Cerebellar cortex (tissue), 1 donor: ENCODE results near the gene RPUSD2.
A peak's percentile ranks its signal among the peaks of the same experiment; 100 is the strongest.

Experiments used
- DNase-seq: peaks from one replicate; pipeline ENCODE4 v3.0.0-alpha.2; 2015; ENCODE audit warnings: low spot score

RPUSD2 gene, protein sequence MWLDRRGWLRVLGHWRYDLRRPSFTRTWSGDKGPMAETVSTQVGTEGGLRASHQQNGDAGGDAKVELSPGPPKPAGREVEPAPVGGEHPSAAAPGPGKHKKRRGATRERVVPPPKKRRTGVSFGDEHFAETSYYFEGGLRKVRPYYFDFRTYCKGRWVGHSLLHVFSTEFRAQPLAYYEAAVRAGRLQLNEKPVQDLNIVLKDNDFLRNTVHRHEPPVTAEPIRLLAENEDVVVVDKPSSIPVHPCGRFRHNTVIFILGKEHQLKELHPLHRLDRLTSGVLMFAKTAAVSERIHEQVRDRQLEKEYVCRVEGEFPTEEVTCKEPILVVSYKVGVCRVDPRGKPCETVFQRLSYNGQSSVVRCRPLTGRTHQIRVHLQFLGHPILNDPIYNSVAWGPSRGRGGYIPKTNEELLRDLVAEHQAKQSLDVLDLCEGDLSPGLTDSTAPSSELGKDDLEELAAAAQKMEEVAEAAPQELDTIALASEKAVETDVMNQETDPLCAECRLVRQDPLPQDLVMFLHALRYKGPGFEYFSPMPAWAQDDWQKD

DNA sequence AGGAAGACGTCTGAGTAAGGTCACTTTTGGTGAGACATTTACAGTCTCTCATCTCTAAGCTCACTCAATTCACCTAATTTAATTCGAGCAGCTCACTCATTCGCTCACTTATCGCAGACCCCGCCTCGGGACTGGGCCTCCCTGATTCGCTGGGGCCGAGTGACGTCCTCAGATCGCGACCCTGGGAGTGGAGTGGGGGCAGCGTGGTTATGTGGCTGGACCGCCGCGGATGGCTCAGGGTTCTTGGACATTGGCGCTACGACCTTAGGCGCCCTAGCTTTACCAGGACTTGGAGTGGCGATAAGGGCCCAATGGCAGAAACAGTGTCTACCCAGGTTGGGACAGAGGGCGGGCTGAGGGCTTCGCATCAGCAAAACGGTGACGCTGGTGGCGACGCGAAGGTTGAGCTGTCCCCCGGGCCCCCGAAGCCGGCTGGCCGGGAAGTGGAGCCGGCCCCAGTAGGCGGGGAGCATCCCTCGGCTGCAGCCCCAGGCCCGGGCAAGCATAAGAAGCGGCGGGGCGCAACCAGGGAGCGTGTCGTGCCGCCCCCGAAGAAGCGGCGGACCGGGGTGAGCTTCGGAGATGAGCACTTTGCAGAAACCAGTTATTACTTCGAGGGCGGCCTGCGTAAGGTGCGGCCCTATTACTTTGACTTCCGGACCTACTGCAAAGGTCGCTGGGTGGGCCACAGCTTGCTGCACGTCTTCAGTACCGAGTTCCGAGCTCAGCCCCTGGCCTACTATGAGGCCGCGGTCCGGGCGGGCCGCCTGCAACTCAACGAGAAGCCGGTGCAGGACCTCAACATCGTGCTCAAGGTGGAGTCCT is at the start of gene RPUSD2:
RPUSD2 (plus strand) TSS at position 171 of the 825 bp plus-strand sequence; CDS start at position 210, 39 bp downstream.
- peak; percentile 97 for DNase-seq

- DNase-seq, result no peak
Observed at GRCh38 chr15:40523611-40524010, 45.5 kb upstream of the RPUSD2 start.

GRCh38 chr15:40525855-40526254 is 43.2 kb upstream of the RPUSD2 start:
- DNase-seq, result no peak

DNA sequence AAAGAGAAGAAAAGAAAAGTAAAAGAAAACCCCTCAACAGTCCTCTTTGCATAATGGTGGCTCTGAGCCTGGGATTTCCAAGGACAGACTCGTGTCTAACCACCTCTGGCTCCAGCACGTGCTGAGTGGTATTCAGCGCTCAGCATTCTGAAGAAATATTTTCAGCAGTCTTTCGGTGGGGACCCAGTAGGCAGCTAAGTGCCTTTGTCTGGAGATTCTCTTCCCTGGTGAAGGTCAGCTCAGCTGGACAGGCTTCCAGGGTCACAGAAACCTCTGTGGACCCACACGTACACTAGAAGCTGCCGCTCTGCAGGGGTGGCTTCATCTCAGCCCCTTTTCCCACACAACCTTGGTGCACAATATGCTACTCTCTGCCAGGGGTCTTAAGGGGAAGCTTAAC is 40.3 kb upstream of the RPUSD2 start:
- DNase-seq, result no peak

- DNase-seq, result no peak
Observed at GRCh38 chr15:40533763-40534364, 35.2 kb upstream of the RPUSD2 start.

- no peak for DNase-seq
Observed at GRCh38 chr15:40534371-40534770, 34.7 kb upstream of the RPUSD2 start.

DNA sequence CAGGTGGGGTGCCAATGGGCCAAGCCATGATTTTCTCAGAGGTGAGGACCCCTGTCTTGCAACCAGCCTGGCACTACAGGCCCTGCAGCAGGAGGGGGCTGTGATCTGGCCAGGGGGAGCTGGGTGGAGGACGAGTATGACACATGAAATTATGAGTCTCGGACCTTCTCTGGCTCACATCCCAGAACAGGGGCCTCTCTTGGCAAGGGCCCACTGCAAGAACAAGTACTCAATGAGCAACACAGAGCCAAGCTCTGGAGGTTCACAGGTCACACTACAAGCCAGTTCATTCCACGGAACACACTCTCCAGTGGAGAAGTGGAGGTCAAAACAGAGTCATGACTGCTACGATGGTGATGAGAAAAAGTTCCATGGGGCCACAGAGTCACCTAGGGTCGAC is 32.6 kb upstream of the RPUSD2 start:
- no peak for DNase-seq

- no peak for DNase-seq
Observed at GRCh38 chr15:40538976-40539375, 30.1 kb upstream of the RPUSD2 start.

DNA sequence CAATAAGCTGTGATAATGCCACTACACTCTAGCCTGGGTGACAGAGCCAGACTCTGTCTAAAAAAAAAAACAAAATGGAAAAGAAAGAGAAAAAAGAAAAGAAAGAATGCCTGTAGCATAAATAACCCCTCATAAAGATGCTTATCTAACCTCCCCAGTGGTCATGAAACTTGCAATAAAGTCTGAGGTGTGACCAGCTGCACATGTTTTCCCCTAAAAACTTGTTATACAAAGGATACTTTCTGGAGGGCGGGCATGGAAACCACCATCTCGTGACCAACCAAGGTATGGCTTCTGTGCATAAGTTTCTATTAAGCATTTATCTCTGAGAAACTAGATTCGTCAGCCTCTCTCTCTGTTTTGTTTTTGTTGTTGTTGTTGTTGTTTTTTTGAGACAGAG is 26.0 kb upstream of the RPUSD2 start:
- DNase-seq, result no peak

DNA sequence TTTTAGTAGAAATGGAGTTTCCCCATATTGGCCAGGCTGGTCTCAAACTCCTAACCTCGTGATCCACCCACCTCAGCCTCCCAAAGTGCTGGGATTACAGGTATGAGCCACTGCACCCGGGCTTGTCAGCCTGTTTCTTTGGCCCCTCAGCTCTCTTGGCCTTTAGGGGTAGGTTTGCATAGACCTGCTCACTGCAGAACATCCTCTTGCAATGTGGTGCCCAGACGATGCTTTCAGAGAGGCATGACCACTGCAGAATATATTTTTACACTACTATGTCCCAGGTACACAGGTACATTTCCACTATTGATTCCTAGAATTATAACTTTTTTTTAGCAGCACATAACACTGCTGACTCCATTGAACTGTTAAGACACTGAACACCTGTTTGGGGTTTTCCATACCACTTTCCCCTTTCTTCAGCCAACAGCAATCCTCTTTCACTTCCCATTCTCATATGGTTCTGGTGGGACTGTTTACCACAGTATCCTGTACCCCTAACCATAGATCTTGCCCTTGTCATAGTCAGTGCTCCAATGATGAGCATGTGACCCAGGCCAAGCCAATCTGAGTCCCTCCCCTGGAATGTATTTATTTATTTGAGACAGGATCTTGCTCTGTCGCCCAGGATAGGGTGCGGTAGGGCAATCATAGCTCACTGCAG is 25.3 kb upstream of the RPUSD2 start:
- no peak for DNase-seq

GRCh38 chr15:40545457-40545856 is 23.6 kb upstream of the RPUSD2 start:
- DNase-seq, result no peak

GRCh38 chr15:40548610-40549009 is 20.5 kb upstream of the RPUSD2 start:
- DNase-seq, result no peak

DNA sequence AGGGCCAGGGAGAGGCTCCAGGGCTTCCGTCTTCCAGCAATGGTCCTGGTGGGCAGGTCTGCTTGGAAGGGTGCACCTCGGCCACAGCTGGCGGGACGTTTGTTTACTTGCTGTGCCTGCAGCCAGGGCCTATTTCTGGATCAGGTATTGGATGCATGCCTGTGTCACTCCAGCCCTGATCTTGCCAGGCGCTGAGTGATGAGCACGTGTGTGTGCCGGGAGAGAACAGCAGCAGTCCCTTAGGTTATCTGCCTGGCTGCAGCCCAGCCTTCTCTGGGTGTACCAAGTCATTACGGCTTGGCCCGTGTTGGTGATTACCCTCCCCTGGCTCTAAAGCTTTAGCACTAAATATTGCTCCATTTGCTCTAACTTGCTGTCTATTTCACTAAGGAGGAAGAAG is 19.2 kb upstream of the RPUSD2 start:
- DNase-seq, result no peak

- no peak for DNase-seq
Observed at GRCh38 chr15:40550341-40551037, 18.6 kb upstream of the RPUSD2 start.

DNA sequence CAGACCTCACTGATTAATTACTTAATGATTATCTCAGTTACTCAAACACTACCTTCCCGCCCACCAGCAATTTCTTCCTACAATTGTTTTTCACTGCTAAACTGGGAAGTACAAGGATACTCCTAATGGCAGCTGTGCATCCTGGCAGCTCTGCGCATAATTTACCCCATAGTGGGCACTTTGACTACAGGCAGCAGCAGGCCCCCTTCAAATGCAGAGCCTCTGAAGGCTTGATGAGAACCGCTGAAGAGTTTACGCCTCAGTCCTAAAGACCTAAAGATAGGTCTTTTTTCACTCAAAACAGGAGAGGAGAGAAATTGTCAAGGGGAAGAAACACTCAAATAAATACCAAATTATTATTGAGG is 15.0 kb upstream of the RPUSD2 start:
- DNase-seq, result no peak

DNA sequence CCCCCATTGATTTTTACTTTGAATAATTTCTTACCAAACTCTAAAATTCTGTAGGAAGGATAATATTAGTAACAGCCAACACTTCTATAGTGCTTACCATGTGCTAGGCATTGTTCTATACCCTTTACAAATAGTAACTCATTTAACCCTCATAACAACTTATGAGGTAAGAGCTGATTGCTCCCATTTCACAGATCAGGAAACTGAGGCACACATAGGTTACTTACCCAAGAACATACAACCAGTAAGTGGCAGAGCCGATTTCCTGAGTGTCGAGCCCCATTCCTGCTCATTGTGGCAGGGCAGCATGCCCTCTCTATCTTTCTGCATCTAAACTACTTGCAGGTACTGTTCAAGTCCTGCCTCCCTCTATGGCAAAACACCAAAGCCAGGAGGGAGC is 13.2 kb upstream of the RPUSD2 start:
- no peak for DNase-seq

- DNase-seq, result no peak
Observed at GRCh38 chr15:40558952-40559742, 10.0 kb upstream of the RPUSD2 start.

GRCh38 chr15:40562691-40563090 is 6.4 kb upstream of the RPUSD2 start:
- no peak for DNase-seq

GRCh38 chr15:40563426-40563825 is 5.7 kb upstream of the RPUSD2 start:
- no peak for DNase-seq

DNA sequence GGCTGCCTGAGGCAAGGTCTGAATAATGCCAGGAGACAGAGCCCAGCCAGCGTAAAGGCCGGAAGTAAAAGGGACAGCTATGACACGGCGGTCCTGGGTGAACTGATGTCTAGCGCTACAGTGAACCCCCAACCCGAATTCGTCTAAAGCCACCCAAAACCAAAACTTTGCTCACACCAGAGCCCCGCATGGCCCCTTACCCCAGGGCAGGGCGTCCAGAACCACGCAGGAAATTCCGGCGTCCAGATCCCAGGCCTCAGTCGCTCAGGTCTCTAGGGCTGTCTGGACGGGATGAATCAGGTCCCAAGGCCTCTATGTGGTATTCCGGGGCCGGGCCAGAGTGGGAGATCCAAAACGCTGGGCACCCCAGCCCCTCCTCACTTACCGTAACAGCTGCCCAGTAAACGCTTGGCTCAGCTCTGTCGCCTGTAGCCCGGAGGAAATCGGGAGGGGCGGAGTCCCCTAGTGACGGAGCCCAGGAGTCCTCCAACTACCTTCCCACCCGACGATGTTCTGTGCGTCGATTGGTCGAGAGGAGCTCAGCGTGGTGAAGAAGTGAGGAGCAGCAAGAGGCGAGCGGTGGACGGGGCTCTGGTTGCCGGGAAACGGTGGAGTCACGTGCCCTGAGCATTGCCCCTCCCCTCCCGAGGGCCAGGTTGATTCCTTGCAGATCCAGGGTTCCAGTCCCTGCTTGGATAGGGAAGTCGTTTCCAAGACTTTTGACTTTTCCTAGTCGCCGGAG is 4.3 kb upstream of the RPUSD2 start, which contains the start of gene CCDC32:
CCDC32 (minus strand) TSS at position 452 of the 742 bp plus-strand sequence. CDS start 2,027 bp downstream, outside the sequence.
- peak; percentile 100 for DNase-seq
